ENCODE data around the gene LRRC23. TPM values are rescaled to one million over a fixed set of nuclear protein-coding genes. Genes with fewer than 3 reads are reported as not detected.
A peak's percentile ranks its signal among the peaks of the same experiment; 100 is the strongest.

Gene LRRC23
- total RNA-seq, 4 donors from 2014 or later, result 1.7 to 35.5 (median 3.0) TPM; not detected in 1

DNA sequence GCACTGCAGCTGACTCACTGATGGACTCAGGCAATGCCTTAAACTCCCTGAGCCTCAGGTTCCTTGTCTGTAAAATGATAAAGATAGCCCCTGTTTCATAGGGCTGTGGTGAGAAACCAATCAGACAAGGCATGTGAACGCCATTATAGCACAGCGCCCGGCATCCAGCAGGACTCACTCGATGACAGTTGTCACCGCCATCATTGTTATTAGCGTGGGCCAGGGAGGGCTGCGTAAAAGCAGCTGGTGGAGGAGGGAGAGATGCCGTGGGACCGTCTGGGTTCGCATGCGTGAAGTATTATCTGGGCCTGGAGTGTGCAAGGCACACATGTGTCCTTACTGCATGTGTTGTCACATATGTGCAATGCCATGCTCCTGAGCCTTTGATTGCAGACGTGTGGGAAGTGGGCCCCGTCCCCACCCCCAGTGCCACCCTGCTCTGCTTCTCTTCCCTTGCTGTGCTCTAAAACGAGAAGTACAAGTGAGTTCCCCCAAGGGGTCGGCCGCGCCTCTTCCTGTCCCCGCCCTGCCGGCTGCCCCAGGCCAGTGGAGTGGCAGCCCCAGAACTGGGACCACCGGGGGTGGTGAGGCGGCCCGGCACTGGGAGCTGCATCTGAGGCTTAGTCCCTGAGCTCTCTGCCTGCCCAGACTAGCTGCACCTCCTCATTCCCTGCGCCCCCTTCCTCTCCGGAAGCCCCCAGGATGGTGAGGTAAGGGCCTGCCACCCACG, 46.4 kb downstream of the LRRC23 start, which contains the start of gene PTPN6:
TSS of gene PTPN6 (plus strand) at position 546 of the 730 bp plus-strand sequence. CDS start at position 703, 157 bp downstream.
- no peaks in the 10 kb centered on the region for H3K9me3 ChIP-seq
- H3K36me3 ChIP-seq, result peaks cover 0 to 15% (median 0%) of the 10 kb centered on the region in 3 donors
- peak in 1 of 2 donors; percentile 15 for TF ChIP-seq POLR2A (IDR thresholded peaks at IDR 0.05)
- TF ChIP-seq, protein P1, sequence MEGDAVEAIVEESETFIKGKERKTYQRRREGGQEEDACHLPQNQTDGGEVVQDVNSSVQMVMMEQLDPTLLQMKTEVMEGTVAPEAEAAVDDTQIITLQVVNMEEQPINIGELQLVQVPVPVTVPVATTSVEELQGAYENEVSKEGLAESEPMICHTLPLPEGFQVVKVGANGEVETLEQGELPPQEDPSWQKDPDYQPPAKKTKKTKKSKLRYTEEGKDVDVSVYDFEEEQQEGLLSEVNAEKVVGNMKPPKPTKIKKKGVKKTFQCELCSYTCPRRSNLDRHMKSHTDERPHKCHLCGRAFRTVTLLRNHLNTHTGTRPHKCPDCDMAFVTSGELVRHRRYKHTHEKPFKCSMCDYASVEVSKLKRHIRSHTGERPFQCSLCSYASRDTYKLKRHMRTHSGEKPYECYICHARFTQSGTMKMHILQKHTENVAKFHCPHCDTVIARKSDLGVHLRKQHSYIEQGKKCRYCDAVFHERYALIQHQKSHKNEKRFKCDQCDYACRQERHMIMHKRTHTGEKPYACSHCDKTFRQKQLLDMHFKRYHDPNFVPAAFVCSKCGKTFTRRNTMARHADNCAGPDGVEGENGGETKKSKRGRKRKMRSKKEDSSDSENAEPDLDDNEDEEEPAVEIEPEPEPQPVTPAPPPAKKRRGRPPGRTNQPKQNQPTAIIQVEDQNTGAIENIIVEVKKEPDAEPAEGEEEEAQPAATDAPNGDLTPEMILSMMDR (IDR thresholded peaks at IDR 0.05), result no peak
- H3K4me3 ChIP-seq, result peak within 1 kb of the TSS; percentile 56 to 69 (median 59)
- H3K27ac ChIP-seq, result peak within 1 kb of the TSS; percentile 85 to 89 (median 88)
- peak; percentile 63 to 90 (median 90) for DNase-seq
- peaks cover 0 to 41% (median 33%) of the 10 kb centered on the region in 4 donors for H3K4me1 ChIP-seq
- H3K27me3 ChIP-seq, result no peaks in the 10 kb centered on the region

DNA sequence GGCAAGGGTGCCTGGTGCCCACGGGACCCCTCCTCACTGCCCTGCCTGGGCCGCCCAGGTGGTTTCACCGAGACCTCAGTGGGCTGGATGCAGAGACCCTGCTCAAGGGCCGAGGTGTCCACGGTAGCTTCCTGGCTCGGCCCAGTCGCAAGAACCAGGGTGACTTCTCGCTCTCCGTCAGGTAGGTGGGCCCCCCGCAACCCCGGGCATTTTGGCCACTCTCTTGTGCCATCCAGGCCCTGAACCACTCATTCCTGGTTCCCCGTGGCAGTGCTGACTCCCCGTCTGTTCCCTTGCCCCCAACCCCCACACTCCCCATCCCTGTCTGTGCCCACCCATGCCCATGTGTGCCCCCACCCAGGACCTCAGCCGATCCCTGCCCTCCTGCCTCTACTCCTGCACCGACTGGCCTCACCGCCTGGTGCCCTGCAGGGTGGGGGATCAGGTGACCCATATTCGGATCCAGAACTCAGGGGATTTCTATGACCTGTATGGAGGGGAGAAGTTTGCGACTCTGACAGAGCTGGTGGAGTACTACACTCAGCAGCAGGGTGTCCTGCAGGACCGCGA, 47.0 kb downstream of the LRRC23 start:
- Histone ChIP-seq H3K4me3 (peak overlapping the region; percentile 56 to 69 (median 59)), H3K4me1 (peaks cover 0 to 41% (median 36%) of the 10 kb centered on the region in 4 donors), H3K27me3 (no peaks in the 10 kb centered on the region), H3K36me3 (peaks cover 0 to 18% (median 0%) of the 10 kb centered on the region in 3 donors), H3K9me3 (no peaks in the 10 kb centered on the region), H3K27ac (peak overlapping the region; percentile 85 to 89 (median 88))
- no peak for TF ChIP-seq POLR2A (IDR thresholded peaks at IDR 0.05)
- TF ChIP-seq, protein P1 (IDR thresholded peaks at IDR 0.05), result no peak
- no peak for DNase-seq

DNA sequence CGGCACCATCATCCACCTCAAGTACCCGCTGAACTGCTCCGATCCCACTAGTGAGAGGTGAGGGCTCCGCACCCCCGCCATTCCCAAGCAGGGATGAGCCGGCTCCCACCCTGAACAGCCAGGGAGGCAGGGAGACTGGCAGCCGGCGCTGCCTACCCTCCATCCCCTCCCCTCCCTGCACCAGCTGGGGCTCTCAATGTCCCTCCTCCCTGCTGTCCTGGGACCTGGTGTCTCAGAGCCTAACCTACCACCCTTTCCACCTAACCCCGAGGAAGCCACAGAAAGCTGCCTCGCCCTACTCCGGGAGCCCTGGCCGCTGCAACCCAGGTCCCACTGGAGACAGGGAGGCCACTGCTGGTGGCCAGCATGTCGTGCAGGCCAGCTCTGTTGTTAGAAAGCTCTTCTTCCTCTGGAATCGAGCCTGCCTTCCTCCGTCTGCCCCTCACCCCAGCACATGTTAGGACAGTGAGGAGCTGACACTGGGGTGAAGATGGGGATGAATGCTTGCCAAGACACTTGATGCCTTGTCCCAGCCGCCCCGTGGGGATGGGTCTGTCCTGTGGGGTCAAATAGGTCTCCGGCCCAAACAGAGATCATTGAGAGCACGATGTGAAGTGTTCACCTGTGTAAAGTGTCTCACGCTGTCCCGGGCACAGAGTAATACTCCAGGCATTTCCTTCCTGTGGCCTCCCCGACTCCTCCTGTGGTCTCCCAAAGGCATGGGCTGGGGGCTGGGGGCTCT, 47.7 kb downstream of the LRRC23 start:
- TF ChIP-seq POLR2A (IDR thresholded peaks at IDR 0.05), result no peak
- TF ChIP-seq, protein P1 (IDR thresholded peaks at IDR 0.05), result no peak
- no peaks in the 10 kb centered on the region for H3K27me3 ChIP-seq
- peaks cover 0 to 19% (median 0%) of the 10 kb centered on the region in 3 donors for H3K36me3 ChIP-seq
- peak overlapping the region; percentile 85 to 89 (median 88) for H3K27ac ChIP-seq
- peak overlapping the region; percentile 56 to 69 (median 59) for H3K4me3 ChIP-seq
- no peaks in the 10 kb centered on the region for H3K9me3 ChIP-seq
- peaks cover 0 to 44% (median 32%) of the 10 kb centered on the region in 4 donors for H3K4me1 ChIP-seq
- DNase-seq, result peak in 1 of 3 donors; percentile 48

DNA sequence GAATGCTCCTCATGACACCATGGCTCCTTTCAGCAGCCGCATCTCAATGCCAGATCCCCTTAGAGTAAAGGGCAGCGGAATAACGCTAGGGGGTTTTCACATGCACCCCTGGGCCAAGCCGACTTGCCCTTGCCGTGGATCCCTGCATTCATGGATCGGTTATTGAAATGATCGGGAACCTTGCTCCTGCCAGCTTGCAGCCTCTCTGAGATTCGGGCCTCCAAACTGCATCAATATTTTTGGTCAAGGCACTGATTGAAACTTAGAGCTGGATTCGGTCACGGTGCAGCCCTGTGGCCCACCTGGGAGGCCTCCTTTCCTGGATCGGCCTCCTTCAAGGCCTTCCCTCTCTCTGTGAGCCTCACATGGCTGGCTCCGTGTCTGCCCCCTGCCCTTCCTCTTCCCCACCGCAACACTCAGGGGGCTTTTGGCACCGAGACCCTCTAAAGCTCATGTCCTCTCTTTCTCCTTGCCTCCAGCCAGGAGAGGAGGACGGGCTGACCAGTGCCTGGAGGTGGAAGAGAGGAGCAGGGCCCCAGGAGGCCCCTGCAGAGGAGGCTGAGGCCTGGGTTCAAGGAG, 48.3 kb downstream of the LRRC23 start:
- Histone ChIP-seq H3K36me3 (peaks cover 0 to 25% (median 0%) of the 10 kb centered on the region in 3 donors), H3K9me3 (no peaks in the 10 kb centered on the region), H3K4me1 (peaks cover 0 to 50% (median 33%) of the 10 kb centered on the region in 4 donors), H3K4me3 (peak overlapping the region; percentile 56 to 69 (median 59)), H3K27me3 (no peaks in the 10 kb centered on the region), H3K27ac (peak overlapping the region; percentile 85 to 89 (median 88))
- DNase-seq, result no peak
- TF ChIP-seq POLR2A (IDR thresholded peaks at IDR 0.05), result no peak
- TF ChIP-seq, protein P1 (IDR thresholded peaks at IDR 0.05), result no peak

Measured in Peyer's patch (tissue), 4 donors.